Neutrophil (primary cell): ENCODE data around the gene MYO1H.

ENCODE experiments used
- H3K27ac ChIP-seq: fragments of 200-600 bp; sonication (generic); 2 replicates; pipeline ENCODE4 v1.5.1; 2016; ENCODE audit warnings: mild to moderate bottlenecking, moderate library complexity
- H3K27me3 ChIP-seq: fragments of 200-600 bp; sonication (generic); 2 replicates; pipeline ENCODE4 v1.6.0; 2016; ENCODE audit warnings: mild to moderate bottlenecking
- H3K36me3 ChIP-seq: fragments of 200-600 bp; sonication (generic); 2 replicates; pipeline ENCODE4 v1.5.1; 2017
- H3K4me1 ChIP-seq, 2 experiments: fragments of 200-600 bp in 1 of 2; sonication (generic) in 1 of 2; 1 replicate in 1 of 2; 2 replicates in 1 of 2; pipeline versions ENCODE4 v1.5.1 to v1.6.1; 2013 to 2016; ENCODE audit warnings: low read depth in 1 of 2, low read length in 1 of 2, mild to moderate bottlenecking in 1 of 2, moderate library complexity in 1 of 2; ENCODE audit not compliant: control insufficient read depth in 1 of 2, insufficient read depth in 1 of 2
- H3K4me3 ChIP-seq, 2 experiments: fragments of 200-600 bp in 1 of 2; sonication (generic) in 1 of 2; 1 replicate in 1 of 2; 2 replicates in 1 of 2; pipeline ENCODE4 v1.5.1; 2013 to 2016; ENCODE audit warnings: low read depth in 1 of 2, low read length in 1 of 2, mild to moderate bottlenecking in 1 of 2, moderate library complexity in 1 of 2
- H3K9me3 ChIP-seq: fragments of 200-600 bp; sonication (generic); 2 replicates; pipeline ENCODE4 v1.5.1; 2016
- TF ChIP-seq, protein P1 (sequence below): fragments of 200-600 bp; sonication (generic); IDR thresholded peaks from 2 replicates; pipeline ENCODE4 v1.5.1; 2016; ENCODE audit warnings: antibody characterized with exemption

The MYO1H gene

GRCh38 chr12:109482491-109482890 is 134.8 kb downstream of the MYO1H start:
- Histone ChIP-seq H3K9me3 (no peaks in the 10 kb centered on the region), H3K36me3 (peaks cover 49% of the 10 kb centered on the region), H3K4me3 (no peak overlapping the region), H3K27ac (no peak overlapping the region), H3K4me1 (peaks cover 12 to 16% of the 10 kb centered on the region in 2 experiments), H3K27me3 (no peaks in the 10 kb centered on the region)
- TF ChIP-seq, protein P1, sequence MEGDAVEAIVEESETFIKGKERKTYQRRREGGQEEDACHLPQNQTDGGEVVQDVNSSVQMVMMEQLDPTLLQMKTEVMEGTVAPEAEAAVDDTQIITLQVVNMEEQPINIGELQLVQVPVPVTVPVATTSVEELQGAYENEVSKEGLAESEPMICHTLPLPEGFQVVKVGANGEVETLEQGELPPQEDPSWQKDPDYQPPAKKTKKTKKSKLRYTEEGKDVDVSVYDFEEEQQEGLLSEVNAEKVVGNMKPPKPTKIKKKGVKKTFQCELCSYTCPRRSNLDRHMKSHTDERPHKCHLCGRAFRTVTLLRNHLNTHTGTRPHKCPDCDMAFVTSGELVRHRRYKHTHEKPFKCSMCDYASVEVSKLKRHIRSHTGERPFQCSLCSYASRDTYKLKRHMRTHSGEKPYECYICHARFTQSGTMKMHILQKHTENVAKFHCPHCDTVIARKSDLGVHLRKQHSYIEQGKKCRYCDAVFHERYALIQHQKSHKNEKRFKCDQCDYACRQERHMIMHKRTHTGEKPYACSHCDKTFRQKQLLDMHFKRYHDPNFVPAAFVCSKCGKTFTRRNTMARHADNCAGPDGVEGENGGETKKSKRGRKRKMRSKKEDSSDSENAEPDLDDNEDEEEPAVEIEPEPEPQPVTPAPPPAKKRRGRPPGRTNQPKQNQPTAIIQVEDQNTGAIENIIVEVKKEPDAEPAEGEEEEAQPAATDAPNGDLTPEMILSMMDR = no peak

DNA sequence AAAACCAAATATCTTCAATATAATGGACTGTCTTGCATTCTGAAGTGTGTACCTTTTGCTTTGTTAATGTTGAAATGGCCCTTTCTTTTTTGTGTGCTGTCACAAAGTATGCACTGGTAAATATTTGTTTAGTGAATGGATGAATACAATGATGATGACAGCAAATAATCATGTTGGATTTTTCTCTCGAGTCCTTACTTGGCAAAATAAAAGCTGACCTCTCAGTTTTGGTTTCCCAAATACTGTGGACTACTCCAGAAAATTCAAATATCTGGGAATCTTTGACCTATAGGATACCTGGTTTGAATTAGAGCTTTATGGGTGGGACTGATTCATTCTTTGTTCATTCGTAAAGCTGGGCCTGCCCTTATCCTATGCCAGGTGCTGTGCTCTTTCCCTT is 135.2 kb downstream of the MYO1H start:
- Histone ChIP-seq H3K36me3 (peaks cover 53% of the 10 kb centered on the region), H3K9me3 (no peaks in the 10 kb centered on the region)
- TF ChIP-seq, protein P1 = no peak

DNA sequence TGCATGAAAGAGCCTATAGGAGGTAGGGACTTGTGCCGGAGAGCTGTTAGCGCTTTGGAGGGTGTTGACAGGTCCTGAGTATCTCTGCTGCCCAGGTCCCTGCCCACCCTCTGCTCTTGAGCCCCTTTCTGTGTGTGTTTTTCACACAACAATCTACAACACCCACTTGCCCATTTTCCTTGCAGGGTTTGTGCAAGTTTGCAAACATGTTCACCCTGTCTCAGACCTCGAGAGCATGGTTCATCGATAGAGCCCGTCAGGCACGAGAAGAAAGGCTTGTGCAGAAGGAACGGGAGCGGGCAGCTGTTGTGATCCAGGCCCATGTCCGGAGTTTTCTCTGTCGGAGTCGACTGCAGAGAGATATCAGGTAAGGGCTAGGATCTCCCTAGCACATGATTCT is 135.6 kb downstream of the MYO1H start:
- no peaks in the 10 kb centered on the region for H3K27me3 ChIP-seq
- H3K4me3 ChIP-seq = no peak overlapping the region
- H3K27ac ChIP-seq = no peak overlapping the region
- TF ChIP-seq, protein P1 = no peak
- H3K36me3 ChIP-seq = peaks cover 58% of the 10 kb centered on the region
- peaks cover 6 to 9% of the 10 kb centered on the region in 2 experiments for H3K4me1 ChIP-seq
- H3K9me3 ChIP-seq = no peaks in the 10 kb centered on the region

More for the DNA sequence above, 135.2 kb downstream of the MYO1H start:
- Histone ChIP-seq H3K27me3 (no peaks in the 10 kb centered on the region), H3K27ac (no peak overlapping the region), H3K4me3 (no peak overlapping the region), H3K4me1 (peaks cover 11 to 13% of the 10 kb centered on the region in 2 experiments)

DNA sequence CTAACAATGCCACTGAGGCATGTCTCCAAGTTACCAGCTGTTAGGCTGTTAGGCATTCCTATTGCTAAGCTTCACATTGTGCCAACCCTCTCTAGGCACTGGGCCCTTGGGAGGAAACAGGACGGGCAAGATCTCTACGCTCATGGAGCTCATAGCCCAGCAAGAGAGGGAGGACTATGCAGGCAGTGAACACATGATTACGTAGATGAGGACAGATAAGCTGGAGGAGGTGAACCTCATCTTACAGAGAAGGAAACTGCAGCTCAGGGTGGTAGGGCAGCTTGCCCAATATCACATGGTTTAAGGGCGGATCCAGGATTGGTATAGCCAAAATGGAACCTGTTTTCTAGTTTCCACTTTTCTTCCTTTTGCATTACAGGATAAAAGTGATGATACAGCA is 137.5 kb downstream of the MYO1H start:
- Histone ChIP-seq H3K4me1 (no peaks in the 10 kb centered on the region), H3K4me3 (no peak overlapping the region), H3K27ac (no peak overlapping the region), H3K36me3 (peaks cover 76% of the 10 kb centered on the region), H3K27me3 (no peaks in the 10 kb centered on the region), H3K9me3 (no peaks in the 10 kb centered on the region)
- TF ChIP-seq, protein P1 = no peak

DNA sequence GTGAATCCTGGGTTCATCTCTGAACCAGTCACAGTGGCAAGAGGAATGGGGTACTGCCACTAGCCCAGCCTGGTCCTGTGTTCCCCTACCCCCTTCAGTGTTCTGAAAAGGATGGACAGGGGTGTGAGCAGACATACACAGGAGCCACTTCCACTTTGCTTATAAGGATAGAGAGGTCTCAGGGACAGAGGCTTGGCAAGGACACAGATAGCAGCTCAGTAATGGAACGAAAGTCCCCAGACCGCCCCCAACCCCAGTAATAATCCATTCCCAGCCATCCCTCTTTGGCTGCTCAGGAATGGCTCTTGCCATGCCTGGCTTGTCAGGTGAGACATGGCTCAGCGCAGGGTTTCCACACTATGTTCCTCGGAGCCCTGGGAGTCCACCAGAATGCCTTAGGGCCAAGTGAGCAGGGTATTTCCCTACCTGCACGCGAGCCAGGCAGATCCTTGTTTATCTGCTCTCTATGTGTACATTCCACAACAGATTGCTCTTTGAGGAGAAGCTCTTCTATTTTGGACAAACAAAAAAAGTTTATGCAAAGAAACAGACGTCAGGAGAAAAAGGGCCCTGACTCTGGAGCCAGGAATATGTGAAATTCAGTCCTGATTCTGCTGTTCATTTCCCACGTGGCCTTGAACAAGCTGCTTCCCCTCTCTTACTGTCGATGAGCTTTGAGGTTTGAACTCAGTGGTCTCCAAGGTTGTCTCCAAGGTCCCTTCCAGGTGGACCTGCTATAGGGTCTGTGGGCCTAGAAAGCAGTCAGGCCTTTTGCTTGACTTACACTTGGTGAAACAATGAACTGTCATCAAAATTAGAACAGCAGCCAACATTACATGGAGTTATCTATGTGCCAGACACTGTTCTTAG is 139.7 kb downstream of the MYO1H start:
- Histone ChIP-seq H3K4me3 (no peak overlapping the region), H3K9me3 (no peaks in the 10 kb centered on the region), H3K27ac (no peak overlapping the region), H3K4me1 (no peaks in the 10 kb centered on the region), H3K27me3 (no peaks in the 10 kb centered on the region), H3K36me3 (peaks cover 98% of the 10 kb centered on the region)
- TF ChIP-seq, protein P1 = no peak
